Astrocyte (in vitro differentiated cells and primary cell): Measurements from ENCODE around the gene KY. TPM values are rescaled to one million over a fixed set of nuclear protein-coding genes. Genes with fewer than 3 reads are reported as not detected.

ENCODE experiments used
- DNase-seq: peaks from one replicate; pipeline ENCODE4 v3.0.0-alpha.2; 2010; ENCODE audit warnings: low read depth
- FAIRE-seq: peaks from 2 replicates; lab custom pipeline; 2011; peaks lifted over from hg19 to GRCh38; lab: Jason Lieb, UNC
- H2AFZ ChIP-seq: 2 replicates; pipeline ENCODE4 v1.6.0; 2012; ENCODE audit warnings: low read depth, low read length, inconsistent platforms
- H3K27ac ChIP-seq: 2 replicates; pipeline ENCODE4 v1.5.1; 2011; ENCODE audit warnings: low read depth, low read length, inconsistent platforms
- H3K27me3 ChIP-seq: 2 replicates; pipeline ENCODE4 v1.6.0; 2011; ENCODE audit warnings: low read length, inconsistent platforms; ENCODE audit not compliant: insufficient read depth
- H3K36me3 ChIP-seq: 2 replicates; pipeline ENCODE4 v1.5.1; 2011; ENCODE audit warnings: low read length, inconsistent platforms; ENCODE audit not compliant: insufficient read depth
- H3K4me1 ChIP-seq: 2 replicates; pipeline ENCODE4 v1.5.1; 2011; ENCODE audit warnings: low read length, inconsistent platforms; ENCODE audit not compliant: insufficient read depth
- H3K4me2 ChIP-seq: 2 replicates; pipeline ENCODE4 v1.6.0; 2012; ENCODE audit warnings: low read length, inconsistent platforms
- H3K4me3 ChIP-seq: 2 replicates; pipeline ENCODE4 v1.5.1; 2011; ENCODE audit warnings: low read depth, mild to moderate bottlenecking, low read length, inconsistent platforms; ENCODE audit not compliant: insufficient read depth
- H3K79me2 ChIP-seq: 2 replicates; pipeline ENCODE4 v1.6.0; 2012; ENCODE audit warnings: mild to moderate bottlenecking, low read length, inconsistent platforms; ENCODE audit not compliant: insufficient read depth
- H3K9ac ChIP-seq: 2 replicates; pipeline ENCODE4 v1.6.0; 2012; ENCODE audit warnings: mild to moderate bottlenecking, low read length, inconsistent platforms
- H3K9me3 ChIP-seq: 2 replicates; pipeline ENCODE4 v1.5.1; 2012; ENCODE audit warnings: low read depth, mild to moderate bottlenecking, low read length, inconsistent platforms; ENCODE audit not compliant: insufficient read depth
- H4K20me1 ChIP-seq: 2 replicates; pipeline ENCODE4 v1.6.0; 2012; ENCODE audit warnings: low read length, inconsistent platforms; ENCODE audit not compliant: insufficient read depth
- H3K27ac Mint-ChIP-seq: one replicate; pipeline ENCODE4 v1.8.0; 2021; ENCODE audit warnings: mild to moderate bottlenecking, mixed read lengths; ENCODE audit not compliant: unreplicated experiment
- H3K27me3 Mint-ChIP-seq: one replicate; pipeline ENCODE4 v1.8.0; 2021; ENCODE audit warnings: low read depth, mixed read lengths; ENCODE audit not compliant: unreplicated experiment
- H3K36me3 Mint-ChIP-seq: one replicate; pipeline ENCODE4 v1.8.0; 2021; ENCODE audit warnings: low read depth, mixed read lengths; ENCODE audit not compliant: unreplicated experiment
- H3K4me1 Mint-ChIP-seq: one replicate; pipeline ENCODE4 v1.8.0; 2021; ENCODE audit warnings: low read depth, mixed read lengths; ENCODE audit not compliant: unreplicated experiment
- H3K4me3 Mint-ChIP-seq: one replicate; pipeline ENCODE4 v1.8.0; 2021; ENCODE audit warnings: mild to moderate bottlenecking, moderate library complexity, mixed read lengths; ENCODE audit not compliant: unreplicated experiment
- H3K9me3 Mint-ChIP-seq: one replicate; pipeline ENCODE4 v1.8.0; 2021; ENCODE audit warnings: mild to moderate bottlenecking, mixed read lengths; ENCODE audit not compliant: unreplicated experiment
- EZH2 ChIP-seq: IDR thresholded peaks from 2 replicates; pipeline ENCODE4 v1.6.1; 2012; ENCODE audit warnings: mild to moderate bottlenecking, low read length, inconsistent platforms; ENCODE audit not compliant: insufficient read depth
- total RNA-seq: library from RNA; stranded (reverse); gene quantifications from 2 replicates; pipeline ENCODE4 v1.2.1, GENCODE V29; 2021
- TF ChIP-seq, protein P1 (sequence below): IDR thresholded peaks from 2 replicates; pipeline ENCODE4 v1.5.1; 2011; ENCODE audit warnings: low read depth, mild to moderate bottlenecking, inconsistent platforms, low read length, moderate library complexity; ENCODE audit not compliant: insufficient read depth

Gene KY
- total RNA-seq, 1 donor from 2014 or later = 0.11 TPM

- Mint-ChIP-seq H3K9me3 (peaks cover 2% of the 10 kb centered on the region), H3K36me3 (no peaks in the 10 kb centered on the region), H3K4me3 (no peak overlapping the region), H3K27ac (no peak overlapping the region), H3K4me1 (no peaks in the 10 kb centered on the region), H3K27me3 (peaks cover 6% of the 10 kb centered on the region)
- Histone ChIP-seq H3K9ac (no peak overlapping the region), H4K20me1 (no peaks in the 10 kb centered on the region), H3K27me3 (no peaks in the 10 kb centered on the region), H3K79me2 (no peaks in the 10 kb centered on the region), H3K27ac (no peak overlapping the region), H3K4me2 (no peak overlapping the region), H3K9me3 (no peaks in the 10 kb centered on the region), H3K36me3 (no peaks in the 10 kb centered on the region), H3K4me3 (no peak overlapping the region), H2AFZ (no peak overlapping the region), H3K4me1 (no peaks in the 10 kb centered on the region)
- no peak for TF ChIP-seq EZH2
- TF ChIP-seq, protein P1, sequence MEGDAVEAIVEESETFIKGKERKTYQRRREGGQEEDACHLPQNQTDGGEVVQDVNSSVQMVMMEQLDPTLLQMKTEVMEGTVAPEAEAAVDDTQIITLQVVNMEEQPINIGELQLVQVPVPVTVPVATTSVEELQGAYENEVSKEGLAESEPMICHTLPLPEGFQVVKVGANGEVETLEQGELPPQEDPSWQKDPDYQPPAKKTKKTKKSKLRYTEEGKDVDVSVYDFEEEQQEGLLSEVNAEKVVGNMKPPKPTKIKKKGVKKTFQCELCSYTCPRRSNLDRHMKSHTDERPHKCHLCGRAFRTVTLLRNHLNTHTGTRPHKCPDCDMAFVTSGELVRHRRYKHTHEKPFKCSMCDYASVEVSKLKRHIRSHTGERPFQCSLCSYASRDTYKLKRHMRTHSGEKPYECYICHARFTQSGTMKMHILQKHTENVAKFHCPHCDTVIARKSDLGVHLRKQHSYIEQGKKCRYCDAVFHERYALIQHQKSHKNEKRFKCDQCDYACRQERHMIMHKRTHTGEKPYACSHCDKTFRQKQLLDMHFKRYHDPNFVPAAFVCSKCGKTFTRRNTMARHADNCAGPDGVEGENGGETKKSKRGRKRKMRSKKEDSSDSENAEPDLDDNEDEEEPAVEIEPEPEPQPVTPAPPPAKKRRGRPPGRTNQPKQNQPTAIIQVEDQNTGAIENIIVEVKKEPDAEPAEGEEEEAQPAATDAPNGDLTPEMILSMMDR = no peak
- FAIRE-seq (no peak), DNase-seq (no peak)
These were observed 31.6 kb downstream of the KY start for GRCh38 chr3:134619301-134619615.

- Mint-ChIP-seq H3K9me3 (peaks cover 2% of the 10 kb centered on the region), H3K4me1 (no peaks in the 10 kb centered on the region), H3K36me3 (no peaks in the 10 kb centered on the region), H3K27me3 (peaks cover 12% of the 10 kb centered on the region), H3K27ac (no peak overlapping the region), H3K4me3 (no peak overlapping the region)
- H3K36me3 ChIP-seq = no peaks in the 10 kb centered on the region
- no peak overlapping the region for H3K9ac ChIP-seq
- H3K9me3 ChIP-seq = no peaks in the 10 kb centered on the region
- H4K20me1 ChIP-seq = no peaks in the 10 kb centered on the region
- no peaks in the 10 kb centered on the region for H3K27me3 ChIP-seq
- no peaks in the 10 kb centered on the region for H3K4me1 ChIP-seq
- DNase-seq (no peak), FAIRE-seq (no peak)
- TF ChIP-seq, protein P1 = no peak
- TF ChIP-seq EZH2 = no peak
- H3K27ac ChIP-seq = no peak overlapping the region
- no peaks in the 10 kb centered on the region for H3K79me2 ChIP-seq
- no peak overlapping the region for H3K4me3 ChIP-seq
- no peak overlapping the region for H2AFZ ChIP-seq
- H3K4me2 ChIP-seq = no peak overlapping the region
These were observed 32.1 kb downstream of the KY start for GRCh38 chr3:134618478-134619300.
